Epithelial cell of esophagus (primary cell): ENCODE results near the gene RASGRP3.

Experiments used
- DNase-seq: peaks from one replicate; pipeline ENCODE4 v3.0.0; 2010; ENCODE audit warnings: low read depth
- H3K4me3 ChIP-seq: 2 replicates; pipeline ENCODE4 v1.5.1; 2011; ENCODE audit warnings: mild to moderate bottlenecking, low read length, control low read depth
- TF ChIP-seq, protein P1 (sequence below): IDR thresholded peaks from 2 replicates; pipeline ENCODE4 v1.5.1; 2011; ENCODE audit warnings: low read depth, mild to moderate bottlenecking, low read length, control low read depth, inconsistent platforms; ENCODE audit not compliant: insufficient read depth; ENCODE audit errors: missing control alignments

Gene RASGRP3

DNA sequence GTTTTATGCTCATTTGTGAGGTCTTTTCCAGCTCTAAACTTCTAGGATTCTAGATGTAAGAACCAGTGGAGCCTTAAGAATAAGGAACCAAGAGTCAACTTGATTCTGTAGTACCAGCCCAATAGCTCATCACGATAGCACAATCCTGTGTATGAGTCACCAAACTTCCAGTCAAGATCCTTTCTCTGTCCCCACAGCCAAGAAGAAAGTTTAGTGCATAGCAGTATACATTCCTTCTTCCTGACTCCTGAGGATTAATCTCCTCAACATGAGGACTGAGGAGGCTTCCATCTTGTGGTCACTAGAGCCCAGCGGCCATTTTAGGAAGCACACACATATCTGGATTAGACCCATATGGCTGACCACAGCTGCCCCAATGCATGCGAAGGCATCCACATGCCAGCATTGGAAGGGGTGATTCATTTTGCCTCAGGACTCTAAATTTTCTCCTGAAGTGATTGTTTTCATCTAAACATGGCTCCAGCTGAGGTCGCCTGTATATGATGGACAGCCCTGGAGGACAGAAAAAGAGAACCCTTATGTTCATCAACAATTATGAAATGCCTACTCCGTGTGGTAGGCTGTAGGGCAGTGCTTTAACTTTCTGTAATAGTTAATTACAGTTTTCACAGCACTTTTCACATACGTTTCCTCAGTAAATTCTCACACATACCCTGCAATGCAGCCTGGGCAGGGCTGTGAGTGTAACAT, 53.5 kb downstream of the RASGRP3 start:
- H3K4me3 ChIP-seq, result no peak overlapping the region
- peak; percentile 70 for DNase-seq
- TF ChIP-seq, protein P1, sequence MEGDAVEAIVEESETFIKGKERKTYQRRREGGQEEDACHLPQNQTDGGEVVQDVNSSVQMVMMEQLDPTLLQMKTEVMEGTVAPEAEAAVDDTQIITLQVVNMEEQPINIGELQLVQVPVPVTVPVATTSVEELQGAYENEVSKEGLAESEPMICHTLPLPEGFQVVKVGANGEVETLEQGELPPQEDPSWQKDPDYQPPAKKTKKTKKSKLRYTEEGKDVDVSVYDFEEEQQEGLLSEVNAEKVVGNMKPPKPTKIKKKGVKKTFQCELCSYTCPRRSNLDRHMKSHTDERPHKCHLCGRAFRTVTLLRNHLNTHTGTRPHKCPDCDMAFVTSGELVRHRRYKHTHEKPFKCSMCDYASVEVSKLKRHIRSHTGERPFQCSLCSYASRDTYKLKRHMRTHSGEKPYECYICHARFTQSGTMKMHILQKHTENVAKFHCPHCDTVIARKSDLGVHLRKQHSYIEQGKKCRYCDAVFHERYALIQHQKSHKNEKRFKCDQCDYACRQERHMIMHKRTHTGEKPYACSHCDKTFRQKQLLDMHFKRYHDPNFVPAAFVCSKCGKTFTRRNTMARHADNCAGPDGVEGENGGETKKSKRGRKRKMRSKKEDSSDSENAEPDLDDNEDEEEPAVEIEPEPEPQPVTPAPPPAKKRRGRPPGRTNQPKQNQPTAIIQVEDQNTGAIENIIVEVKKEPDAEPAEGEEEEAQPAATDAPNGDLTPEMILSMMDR, result no peak

DNA sequence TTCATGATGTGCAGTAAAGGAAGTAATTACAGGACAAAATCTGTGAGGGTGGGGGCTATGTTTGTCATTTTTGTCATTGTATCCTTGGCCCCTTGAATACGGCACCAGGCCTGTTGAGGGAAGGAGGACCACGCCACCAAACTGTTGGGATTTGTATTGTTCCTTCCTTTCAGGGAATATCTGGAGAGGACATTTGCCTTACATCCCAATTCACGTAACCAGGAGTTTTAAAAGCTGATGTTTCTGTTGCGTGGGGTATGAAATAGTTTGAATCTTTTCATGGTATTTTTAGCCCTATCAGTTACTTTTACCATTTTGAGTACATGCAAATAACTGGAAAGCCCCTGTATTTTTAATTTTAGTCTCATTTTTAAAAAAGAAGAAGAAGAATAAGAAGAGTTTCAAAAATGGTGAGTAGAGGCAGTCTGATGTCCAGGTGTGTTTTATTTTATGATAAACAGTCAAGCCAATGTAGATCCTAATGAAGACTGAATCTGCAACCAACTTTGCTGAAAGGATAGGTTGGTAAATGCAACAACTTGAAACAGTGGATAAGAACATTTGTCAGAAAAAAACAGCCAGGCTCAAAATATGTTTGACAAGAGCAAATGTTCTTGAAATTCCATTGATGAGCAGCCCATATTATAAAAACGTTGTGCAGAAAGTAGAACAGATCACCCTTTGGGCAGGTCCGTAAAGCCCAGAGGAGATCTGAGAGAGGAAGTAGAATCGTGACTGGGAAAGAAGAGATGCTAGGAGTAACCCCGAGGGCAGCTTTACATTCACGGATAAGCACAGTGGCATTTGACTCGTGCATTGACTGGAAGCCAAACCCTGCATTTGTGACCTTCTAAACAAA, 54.5 kb downstream of the RASGRP3 start:
- TF ChIP-seq, protein P1, result no peak
- DNase-seq, result no peak
- no peak overlapping the region for H3K4me3 ChIP-seq

DNA sequence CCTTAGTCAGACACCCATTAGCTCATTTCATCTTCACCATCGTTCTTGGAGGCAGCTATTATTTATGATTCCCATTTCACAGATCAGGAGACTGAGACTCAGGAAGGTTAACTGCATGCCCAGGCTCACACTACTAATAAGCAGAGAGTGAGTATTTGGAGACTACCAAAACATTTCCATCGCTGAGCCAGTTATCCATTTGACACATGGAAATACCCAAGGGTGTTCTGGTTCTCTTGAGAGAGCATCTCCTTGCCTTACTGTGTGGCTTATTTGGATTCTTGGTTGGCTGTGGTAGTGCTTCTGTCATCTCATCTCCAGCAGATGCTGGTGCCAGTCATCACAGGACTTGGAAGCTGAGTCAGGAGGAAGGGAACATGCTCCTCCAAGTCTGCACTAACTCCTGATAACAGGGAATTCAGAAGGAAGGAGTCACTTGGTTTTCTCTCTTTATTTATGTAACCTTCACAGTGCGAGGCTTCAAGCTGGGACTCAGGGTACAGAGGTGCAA, 55.2 kb downstream of the RASGRP3 start:
- peak; percentile 6 for DNase-seq

DNA sequence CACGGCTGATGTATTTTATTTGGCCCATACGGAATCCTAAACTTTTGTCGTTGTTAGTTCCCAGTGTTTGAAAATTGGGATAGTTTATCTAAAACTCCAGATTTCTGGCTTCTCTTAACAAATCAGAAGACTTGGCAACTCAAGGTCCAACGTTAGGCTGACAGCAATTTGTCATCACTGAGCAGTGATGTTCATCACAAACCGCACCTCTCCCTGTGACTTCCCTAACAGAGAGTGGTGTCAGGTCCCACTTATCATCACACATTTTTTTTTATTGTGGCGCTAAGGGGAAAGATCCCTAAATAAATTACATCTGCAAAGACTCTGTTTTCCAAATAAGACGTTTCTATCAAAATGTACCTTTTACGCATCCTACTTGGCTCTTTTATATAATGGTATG, 55.7 kb downstream of the RASGRP3 start:
- TF ChIP-seq, protein P1, result no peak
- no peak overlapping the region for H3K4me3 ChIP-seq
- DNase-seq, result no peak

More for the DNA sequence above, 55.2 kb downstream of the RASGRP3 start:
- TF ChIP-seq, protein P1, result no peak
- H3K4me3 ChIP-seq, result no peak overlapping the region

DNA sequence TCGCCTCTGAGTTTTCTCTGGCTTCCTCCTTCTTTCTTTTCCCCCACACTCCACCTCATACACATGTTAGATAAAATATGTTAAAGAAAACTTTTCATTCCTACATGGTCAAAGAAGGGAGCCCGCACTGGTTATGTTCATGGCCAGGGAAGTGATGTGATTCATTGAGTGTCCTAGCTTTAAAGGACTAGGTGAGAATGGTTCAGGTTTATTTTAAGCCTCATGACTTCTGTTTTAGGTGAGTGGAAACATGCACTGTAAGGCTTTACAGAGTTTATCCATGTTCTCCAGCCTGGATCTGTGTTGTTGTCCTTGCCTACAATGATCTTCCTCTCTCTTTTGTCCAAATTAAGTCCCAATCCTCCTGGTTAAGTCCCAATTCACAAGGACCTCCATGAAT, 56.5 kb downstream of the RASGRP3 start:
- no peak overlapping the region for H3K4me3 ChIP-seq
- TF ChIP-seq, protein P1, result no peak
- DNase-seq, result no peak

DNA sequence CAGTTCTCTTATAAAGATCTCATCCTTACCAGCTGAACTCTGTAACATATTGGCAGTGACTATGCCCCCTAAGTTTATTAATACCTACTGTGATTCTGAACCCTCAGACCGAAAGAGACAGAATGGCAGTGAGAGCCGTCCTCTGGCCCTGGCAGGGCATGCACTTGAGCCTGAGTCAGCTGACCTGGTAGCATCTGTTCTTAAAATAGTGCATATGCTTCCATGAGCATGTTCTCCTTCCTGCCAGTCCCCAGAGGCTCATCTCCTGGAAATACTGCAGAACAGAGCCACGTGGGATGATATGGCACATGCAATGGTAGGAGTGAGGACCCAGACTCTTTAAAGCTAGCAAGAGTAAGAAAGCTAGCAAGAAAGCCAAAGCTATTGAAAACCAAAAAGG, 59.0 kb downstream of the RASGRP3 start:
- H3K4me3 ChIP-seq, result no peak overlapping the region
- TF ChIP-seq, protein P1, result no peak
- DNase-seq, result no peak
